Trophoblast cell (in vitro differentiated cells and primary cell): ENCODE measurements around the gene SIL1.

Experiments used
- DNase-seq, 2 donors: peaks; one replicate each; pipeline ENCODE4 v3.0.0-alpha.2; 2016
- H2AFZ ChIP-seq: 2 replicates; pipeline ENCODE4 v1.6.1; 2013; ENCODE audit warnings: low read length, moderate library complexity, mild to moderate bottlenecking; ENCODE audit not compliant: insufficient read depth, poor library complexity
- H2AK5ac ChIP-seq: 2 replicates; pipeline ENCODE4 v1.6.1; 2013; ENCODE audit warnings: mild to moderate bottlenecking, low read length
- H2BK120ac ChIP-seq: 2 replicates; pipeline ENCODE4 v1.6.1; 2013; ENCODE audit warnings: low read length, mild to moderate bottlenecking, moderate library complexity; ENCODE audit not compliant: insufficient read depth, poor library complexity
- H2BK12ac ChIP-seq: 2 replicates; pipeline ENCODE4 v1.6.1; 2013; ENCODE audit warnings: mild to moderate bottlenecking, low read length, moderate library complexity
- H2BK5ac ChIP-seq: 2 replicates; pipeline ENCODE4 v1.6.1; 2013; ENCODE audit warnings: low read length, low read depth, moderate library complexity, mild to moderate bottlenecking; ENCODE audit not compliant: poor library complexity
- H3K14ac ChIP-seq: 2 replicates; pipeline ENCODE4 v1.6.1; 2013; ENCODE audit warnings: mild to moderate bottlenecking, low read length
- H3K18ac ChIP-seq: 2 replicates; pipeline ENCODE4 v1.6.1; 2013; ENCODE audit warnings: mild to moderate bottlenecking, low read length
- H3K23ac ChIP-seq: 2 replicates; pipeline ENCODE4 v1.6.1; 2013; ENCODE audit warnings: low read length
- H3K27ac ChIP-seq: 2 replicates; pipeline ENCODE4 v1.5.1; 2013; ENCODE audit warnings: low read depth, mild to moderate bottlenecking, inconsistent platforms, low read length, moderate library complexity
- H3K27me3 ChIP-seq: 2 replicates; pipeline ENCODE4 v1.6.1; 2013; ENCODE audit warnings: inconsistent platforms, mild to moderate bottlenecking, low read length, moderate library complexity; ENCODE audit not compliant: insufficient read depth
- H3K36me3 ChIP-seq, 2 experiments: 1 replicate in 1 of 2; 2 replicates in 1 of 2; pipeline ENCODE4 v1.6.1; 2013; ENCODE audit warnings: low read length in 2 of 2, mild to moderate bottlenecking in 2 of 2, moderate library complexity in 1 of 2; ENCODE audit not compliant: insufficient read depth in 2 of 2, control insufficient read depth in 1 of 2
- H3K4ac ChIP-seq: 2 replicates; pipeline ENCODE4 v1.6.1; 2013; ENCODE audit warnings: low read depth, mild to moderate bottlenecking, low read length, moderate library complexity
- H3K4me1 ChIP-seq, 2 experiments: 1 replicate in 1 of 2; 2 replicates in 1 of 2; pipeline ENCODE4 v1.6.1; 2013; ENCODE audit warnings: low read length in 2 of 2, mild to moderate bottlenecking in 2 of 2, moderate library complexity in 1 of 2; ENCODE audit not compliant: insufficient read depth in 2 of 2, control insufficient read depth in 1 of 2
- H3K4me2 ChIP-seq: 2 replicates; pipeline ENCODE4 v1.6.1; 2013; ENCODE audit warnings: inconsistent platforms, mild to moderate bottlenecking, low read length, moderate library complexity
- H3K4me3 ChIP-seq: 2 replicates; pipeline ENCODE4 v1.5.1; 2013; ENCODE audit warnings: mild to moderate bottlenecking, low read depth, low read length, inconsistent platforms
- H3K79me1 ChIP-seq: one replicate; pipeline ENCODE4 v1.6.1; 2013; ENCODE audit warnings: low read length
- H3K79me2 ChIP-seq: 2 replicates; pipeline ENCODE4 v1.6.1; 2013; ENCODE audit warnings: low read length, mild to moderate bottlenecking; ENCODE audit not compliant: control insufficient read depth, insufficient read depth, poor library complexity
- H3K9ac ChIP-seq: 2 replicates; pipeline ENCODE4 v1.6.1; 2013; ENCODE audit warnings: mild to moderate bottlenecking, low read length
- H3K9me3 ChIP-seq: 2 replicates; pipeline ENCODE4 v1.6.1; 2013; ENCODE audit warnings: low read depth, mild to moderate bottlenecking, control low read depth, inconsistent platforms, low read length; ENCODE audit not compliant: insufficient read depth
- H4K12ac ChIP-seq: 2 replicates; pipeline ENCODE4 v1.6.1; 2013; ENCODE audit warnings: low read depth, mild to moderate bottlenecking, low read length, moderate library complexity
- H4K8ac ChIP-seq: 2 replicates; pipeline ENCODE4 v1.6.1; 2013; ENCODE audit warnings: low read depth, mild to moderate bottlenecking, low read length, moderate library complexity
- H4K91ac ChIP-seq: one replicate; pipeline ENCODE4 v1.6.1; 2013; ENCODE audit warnings: low read depth, mild to moderate bottlenecking, low read length, moderate library complexity
- WGBS: extraction: QIAGEN DNeasy Blood & Tissue Kit; methylation state at CpG from one replicate; pipeline ENCODE4 v1.1.7; 2013; ENCODE audit warnings: missing lambda C conversion rate; ENCODE audit not compliant: insufficient read length, insufficient coverage; ENCODE audit errors: extremely low coverage; 5-methylcytosine and 5-hydroxymethylcytosine counted together

The SIL1 gene

GRCh38 chr5:139090581-139090980, 107.6 kb downstream of the SIL1 start:
- DNase-seq, result no peak

GRCh38 chr5:139088024-139088423, 110.1 kb downstream of the SIL1 start:
- Histone ChIP-seq H4K91ac (no peak overlapping the region), H2BK120ac (no peak overlapping the region), H3K79me2 (no peaks in the 10 kb centered on the region), H2AK5ac (no peak overlapping the region), H3K27ac (no peak overlapping the region), H3K36me3 (no peaks in the 10 kb centered on the region), H3K23ac (no peak overlapping the region), H2AFZ (no peak overlapping the region), H3K18ac (no peak overlapping the region), H3K4me2 (no peak overlapping the region), H2BK5ac (no peak overlapping the region), H4K8ac (no peak overlapping the region), H2BK12ac (no peak overlapping the region), H3K9ac (no peak overlapping the region), H3K4me1 (no peaks in the 10 kb centered on the region), H3K27me3 (no peaks in the 10 kb centered on the region), H3K14ac (no peak overlapping the region), H3K4me3 (no peak overlapping the region), H3K79me1 (no peaks in the 10 kb centered on the region), H4K12ac (no peak overlapping the region), H3K9me3 (no peaks in the 10 kb centered on the region), H3K4ac (no peak overlapping the region)
- no peak for DNase-seq
- no CpG with 5 or more reads among the region's 1 CpG for WGBS

More at GRCh38 chr5:139090581-139090980, 107.6 kb downstream of the SIL1 start:
- H3K4me1 ChIP-seq, result no peaks in the 10 kb centered on the region
- no peaks in the 10 kb centered on the region for H3K27me3 ChIP-seq
- H2BK5ac ChIP-seq, result no peak overlapping the region
- no peak overlapping the region for H3K4me3 ChIP-seq
- no peak overlapping the region for H3K23ac ChIP-seq
- no CpG with 5 or more reads among the region's 5 CpGs for WGBS
- no peak overlapping the region for H2AFZ ChIP-seq
- no peaks in the 10 kb centered on the region for H3K9me3 ChIP-seq
- no peak overlapping the region for H3K4ac ChIP-seq
- H3K18ac ChIP-seq, result no peak overlapping the region
- no peak overlapping the region for H3K4me2 ChIP-seq
- H3K9ac ChIP-seq, result no peak overlapping the region
- H3K27ac ChIP-seq, result no peak overlapping the region
- H3K14ac ChIP-seq, result no peak overlapping the region
- no peak overlapping the region for H4K12ac ChIP-seq
- no peak overlapping the region for H2BK12ac ChIP-seq
- no peak overlapping the region for H4K8ac ChIP-seq
- no peaks in the 10 kb centered on the region for H3K79me2 ChIP-seq
- no peaks in the 10 kb centered on the region for H3K36me3 ChIP-seq
- no peak overlapping the region for H2BK120ac ChIP-seq
- no peak overlapping the region for H2AK5ac ChIP-seq
- H3K79me1 ChIP-seq, result no peaks in the 10 kb centered on the region
- no peak overlapping the region for H4K91ac ChIP-seq

DNA sequence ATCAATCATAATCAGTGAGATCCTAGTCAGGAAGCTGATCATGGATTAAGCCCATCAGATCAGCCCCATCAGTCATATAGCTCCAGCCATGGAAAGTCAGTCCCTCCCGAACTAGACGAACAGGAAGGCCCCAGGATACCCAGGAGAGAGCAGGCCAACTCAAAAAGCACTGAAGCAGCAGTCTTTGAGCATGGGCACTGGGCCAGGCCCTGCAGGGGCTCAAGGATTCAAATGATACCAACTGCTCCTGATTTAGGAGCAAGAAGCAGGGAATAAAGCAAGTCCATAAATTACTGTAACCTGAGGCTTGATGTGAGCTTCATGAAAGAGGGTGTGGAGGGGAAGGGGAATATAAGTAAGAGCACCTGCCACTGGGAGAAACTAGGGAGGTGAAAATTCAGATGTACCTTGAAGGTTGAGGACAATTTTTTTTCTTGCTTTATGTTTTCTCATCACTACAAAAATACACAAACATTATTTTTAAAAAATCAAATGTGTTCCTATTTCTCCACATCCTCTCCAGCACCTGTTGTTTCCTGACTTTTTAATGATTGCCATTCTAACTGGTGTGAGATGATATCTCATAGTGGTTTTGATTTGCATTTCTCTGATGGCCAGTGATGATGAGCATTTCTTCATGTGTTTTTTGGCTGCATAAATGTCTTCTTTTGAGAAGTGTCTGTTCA, 115.2 kb downstream of the SIL1 start:
- Histone ChIP-seq H2BK120ac (no peak overlapping the region), H3K27ac (no peak overlapping the region), H3K4me2 (no peak overlapping the region), H4K91ac (no peak overlapping the region), H3K4me3 (no peak overlapping the region), H3K4me1 (peaks cover 0 to 2% of the 10 kb centered on the region in 2 experiments), H2BK12ac (no peak overlapping the region), H3K23ac (no peak overlapping the region), H4K8ac (no peak overlapping the region), H2AK5ac (no peak overlapping the region), H3K36me3 (no peaks in the 10 kb centered on the region), H3K14ac (no peak overlapping the region), H2BK5ac (no peak overlapping the region), H3K9ac (no peak overlapping the region), H3K79me2 (no peaks in the 10 kb centered on the region), H2AFZ (no peak overlapping the region), H4K12ac (no peak overlapping the region), H3K79me1 (no peaks in the 10 kb centered on the region), H3K27me3 (no peaks in the 10 kb centered on the region), H3K18ac (no peak overlapping the region), H3K9me3 (no peaks in the 10 kb centered on the region), H3K4ac (no peak overlapping the region)
- no CpG with 5 or more reads among the region's 2 CpGs for WGBS
- no peak for DNase-seq

GRCh38 chr5:139079991-139080610, 118.1 kb downstream of the SIL1 start:
- H4K12ac ChIP-seq, result no peak overlapping the region
- H3K23ac ChIP-seq, result no peak overlapping the region
- H3K14ac ChIP-seq, result no peak overlapping the region
- H4K8ac ChIP-seq, result no peak overlapping the region
- H3K27me3 ChIP-seq, result no peaks in the 10 kb centered on the region
- H4K91ac ChIP-seq, result no peak overlapping the region
- H3K79me2 ChIP-seq, result no peaks in the 10 kb centered on the region
- H2BK5ac ChIP-seq, result no peak overlapping the region
- H3K4me3 ChIP-seq, result no peak overlapping the region
- no peaks in the 10 kb centered on the region for H3K9me3 ChIP-seq
- H3K4ac ChIP-seq, result no peak overlapping the region
- no peak overlapping the region for H2AFZ ChIP-seq
- no peaks in the 10 kb centered on the region for H3K79me1 ChIP-seq
- no peak overlapping the region for H2BK12ac ChIP-seq
- no peak overlapping the region for H2AK5ac ChIP-seq
- no peak overlapping the region for H3K27ac ChIP-seq
- H3K18ac ChIP-seq, result no peak overlapping the region
- H2BK120ac ChIP-seq, result no peak overlapping the region
- H3K9ac ChIP-seq, result no peak overlapping the region
- peaks cover 0 to 2% of the 10 kb centered on the region in 2 experiments for H3K4me1 ChIP-seq
- WGBS, result no CpG with 5 or more reads among the region's 2 CpGs
- no peak overlapping the region for H3K4me2 ChIP-seq
- DNase-seq, result no peak
- no peaks in the 10 kb centered on the region for H3K36me3 ChIP-seq
